ENCODE data around the gene CWC25. TPM values are rescaled to one million over a fixed set of nuclear protein-coding genes. Genes with fewer than 3 reads are reported as not detected.

The CWC25 gene
- total and polyA plus RNA-seq, 2 of the 13 experiments (the other 11 are each of a cell fraction or from before 2014, with no cell fraction given), result 15.6 to 22.7 TPM

DNA sequence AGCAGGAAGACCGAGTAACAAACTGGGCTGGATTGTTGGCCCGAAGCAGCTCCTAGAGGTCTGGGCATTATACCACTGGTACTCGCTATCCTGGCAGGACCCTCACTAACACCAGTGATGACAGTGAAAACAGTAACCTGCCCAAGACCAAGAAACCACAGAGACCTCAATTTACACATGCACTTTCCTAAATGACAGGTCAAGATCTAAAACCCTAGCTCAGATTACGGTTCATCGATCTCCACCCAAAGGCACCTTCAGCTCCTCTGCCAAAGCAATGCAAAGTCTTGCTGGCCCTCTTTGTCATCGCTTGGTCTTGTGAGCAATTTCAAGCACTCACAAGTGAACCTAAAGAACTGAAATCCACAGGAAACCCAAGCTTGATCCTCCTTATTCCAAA lies 27.3 kb downstream of the CWC25 start:
- H3K4me1 ChIP-seq (ENCODE audit: insufficient read depth, low read length), result peaks cover 39% of the 10 kb centered on the region
- peak overlapping the region; percentile 99; the same call in 1 of the 2 replicates for H3K9ac ChIP-seq (ENCODE audit: insufficient read depth, low read depth, low read length)
- no peak for FAIRE-seq
- ChIA-PET POLR2A (interaction anchor here (1.1 to 2.3 kb wide), 7 partner anchors 9 to 122 kb away, joined by 3 to 8 read pairs (median 4); partner anchors contain the start of gene CWC25), CTCF (ENCODE audit: low intra/inter-chr PET ratio, low total read pairs) (no interaction called here)
- intact Hi-C loops (cut with micrococcal nuclease; ENCODE audit: unreplicated experiment) (no loop called here), in situ Hi-C loops (cut with HindIII; ENCODE audit: extremely low pct_ligation_motif_present, low pct_unique_long_range_greater_than_20kb) (no loop called here)
- peak overlapping the region; percentile 87 for H3K27ac ChIP-seq (ENCODE audit: extremely low read length, insufficient read depth, low read length)
- no peaks in the 10 kb centered on the region for H3K27me3 ChIP-seq (ENCODE audit: control insufficient read depth in 1 of 2, insufficient read depth in 2 of 2, low read length in 2 of 2)
- H3K9me3 ChIP-seq (ENCODE audit: low read length), result no peaks in the 10 kb centered on the region
- peaks cover 9 to 25% of the 10 kb centered on the region in 2 experiments for H3K36me3 ChIP-seq (replicated peaks in 1 of 2; ENCODE audit: control insufficient read depth in 1 of 2, insufficient read depth in 2 of 2, low read length in 2 of 2)
- no peak overlapping the region for H2AFZ ChIP-seq (ENCODE audit: low read length)
- peaks cover 22% of the 10 kb centered on the region; the same call in 1 of the 2 replicates for H4K20me1 ChIP-seq (ENCODE audit: insufficient read depth, low read length)
- peak overlapping the region; percentile 73 to 98 (median 90) for H3K4me3 ChIP-seq (replicated peaks in 1 of 3; ENCODE audit: insufficient read depth in 1 of 3, low read depth in 2 of 3, low read length in 3 of 3)
- DNase-seq (ENCODE audit: low spot score), result no peak
- no peak for TF ChIP-seq ZSCAN29 (CRISPR knock-in tag; conservative IDR thresholded peaks at IDR 0.05)
- TF ChIP-seq TBP (CRISPR knock-in tag; IDR thresholded peaks at IDR 0.05), result no peak
- TF ChIP-seq MAX (IDR thresholded peaks at IDR 0.05), result no peak
- TF ChIP-seq ZNF691 (CRISPR knock-in tag; IDR thresholded peaks at IDR 0.05; ENCODE audit: borderline replicate concordance, low read depth), result no peak
- no peak for TF ChIP-seq HDAC1 (CRISPR knock-in tag; IDR thresholded peaks at IDR 0.05)
- TF ChIP-seq, protein P1, sequence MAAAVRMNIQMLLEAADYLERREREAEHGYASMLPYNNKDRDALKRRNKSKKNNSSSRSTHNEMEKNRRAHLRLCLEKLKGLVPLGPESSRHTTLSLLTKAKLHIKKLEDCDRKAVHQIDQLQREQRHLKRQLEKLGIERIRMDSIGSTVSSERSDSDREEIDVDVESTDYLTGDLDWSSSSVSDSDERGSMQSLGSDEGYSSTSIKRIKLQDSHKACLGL (CRISPR knock-in tag; IDR thresholded peaks at IDR 0.05), result no peak
- TF ChIP-seq, protein P2, sequence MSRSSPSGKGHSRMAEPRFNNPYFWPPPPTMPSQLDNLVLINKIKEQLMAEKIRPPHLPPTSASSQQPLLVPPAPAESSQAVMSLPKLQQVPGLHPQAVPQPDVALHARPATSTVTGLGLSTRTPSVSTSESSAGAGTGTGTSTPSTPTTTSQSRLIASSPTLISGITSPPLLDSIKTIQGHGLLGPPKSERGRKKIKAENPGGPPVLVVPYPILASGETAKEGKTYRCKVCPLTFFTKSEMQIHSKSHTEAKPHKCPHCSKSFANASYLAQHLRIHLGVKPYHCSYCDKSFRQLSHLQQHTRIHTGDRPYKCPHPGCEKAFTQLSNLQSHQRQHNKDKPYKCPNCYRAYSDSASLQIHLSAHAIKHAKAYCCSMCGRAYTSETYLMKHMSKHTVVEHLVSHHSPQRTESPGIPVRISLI (CRISPR knock-in tag; IDR thresholded peaks at IDR 0.05; ENCODE audit: borderline replicate concordance), result no peak
- no peak for TF ChIP-seq ZNF589 (CRISPR knock-in tag; conservative IDR thresholded peaks at IDR 0.05)
- no peak for TF ChIP-seq SCMH1 (CRISPR knock-in tag; IDR thresholded peaks at IDR 0.05; ENCODE audit: borderline replicate concordance)
- TF ChIP-seq FOXA1 (IDR thresholded peaks at IDR 0.05), result no peak
- no peak for TF ChIP-seq FOXA1 (CRISPR knock-in tag; IDR thresholded peaks at IDR 0.05)
- no peak for TF ChIP-seq PPARG (CRISPR knock-in tag; conservative IDR thresholded peaks at IDR 0.05)
- no peak for TF ChIP-seq CEBPG (CRISPR knock-in tag; IDR thresholded peaks at IDR 0.05)
- TF ChIP-seq, protein P3, sequence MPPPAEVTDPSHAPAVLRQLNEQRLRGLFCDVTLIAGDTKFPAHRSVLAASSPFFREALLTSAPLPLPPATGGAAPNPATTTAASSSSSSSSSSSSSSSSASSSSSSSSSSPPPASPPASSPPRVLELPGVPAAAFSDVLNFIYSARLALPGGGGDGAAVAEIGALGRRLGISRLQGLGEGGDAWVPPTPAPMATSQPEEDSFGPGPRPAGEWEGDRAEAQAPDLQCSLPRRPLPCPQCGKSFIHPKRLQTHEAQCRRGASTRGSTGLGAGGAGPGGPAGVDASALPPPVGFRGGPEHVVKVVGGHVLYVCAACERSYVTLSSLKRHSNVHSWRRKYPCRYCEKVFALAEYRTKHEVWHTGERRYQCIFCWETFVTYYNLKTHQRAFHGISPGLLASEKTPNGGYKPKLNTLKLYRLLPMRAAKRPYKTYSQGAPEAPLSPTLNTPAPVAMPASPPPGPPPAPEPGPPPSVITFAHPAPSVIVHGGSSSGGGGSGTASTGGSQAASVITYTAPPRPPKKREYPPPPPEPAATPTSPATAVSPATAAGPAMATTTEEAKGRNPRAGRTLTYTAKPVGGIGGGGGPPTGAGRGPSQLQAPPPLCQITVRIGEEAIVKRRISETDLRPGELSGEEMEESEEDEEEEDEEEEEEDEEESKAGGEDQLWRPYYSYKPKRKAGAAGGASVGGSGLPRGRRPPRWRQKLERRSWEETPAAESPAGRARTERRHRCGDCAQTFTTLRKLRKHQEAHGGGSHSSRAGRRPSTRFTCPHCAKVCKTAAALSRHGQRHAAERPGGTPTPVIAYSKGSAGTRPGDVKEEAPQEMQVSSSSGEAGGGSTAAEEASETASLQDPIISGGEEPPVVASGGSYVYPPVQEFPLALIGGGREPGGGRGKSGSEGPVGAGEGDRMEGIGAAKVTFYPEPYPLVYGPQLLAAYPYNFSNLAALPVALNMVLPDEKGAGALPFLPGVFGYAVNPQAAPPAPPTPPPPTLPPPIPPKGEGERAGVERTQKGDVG (CRISPR knock-in tag; IDR thresholded peaks at IDR 0.05; ENCODE audit: borderline replicate concordance), result no peak
- TF ChIP-seq RBM39 (IDR thresholded peaks at IDR 0.05; ENCODE audit: low read depth, low read length, poor library complexity, severe bottlenecking), result no peak
- TF ChIP-seq PTBP1 (IDR thresholded peaks at IDR 0.05; ENCODE audit: low read depth, low read length, poor library complexity, severe bottlenecking), result no peak
- TF ChIP-seq ZSCAN30 (CRISPR knock-in tag; IDR thresholded peaks at IDR 0.05), result no peak
- H3K79me2 ChIP-seq (ENCODE audit: insufficient read depth, low read length), result peaks cover 55% of the 10 kb centered on the region
- H3K4me2 ChIP-seq (ENCODE audit: low read depth, low read length), result peak overlapping the region; percentile 86
- BruUV-seq (replicated peaks), result no TSS peak
- WGBS (ENCODE audit: low lambda C conversion rate), result 82% methylated on average over 6 of the region's 6 CpGs
- no peak for ATAC-seq

All from HepG2 (cell line).